Brain microvascular endothelial cell (primary cell): ENCODE measurements around the gene CNST.

Experiments
- DNase-seq: peaks from one replicate; pipeline ENCODE4 v3.0.0-alpha.2; 2020
- H3K27ac ChIP-seq: fragments of 250-450 bp; sonication (Bioruptor Pico); 2 replicates; pipeline ENCODE4 v1.5.1; 2020; ENCODE audit warnings: mild to moderate bottlenecking, moderate library complexity
- H3K27me3 ChIP-seq: fragments of 250-450 bp; sonication (Bioruptor Pico); replicated peaks from 2 replicates; pipeline ENCODE4 v1.5.1; 2020; ENCODE audit warnings: mild to moderate bottlenecking
- H3K36me3 ChIP-seq: fragments of 250-450 bp; sonication (Bioruptor Pico); replicated peaks from 2 replicates; pipeline ENCODE4 v1.5.1; 2020; ENCODE audit warnings: mild to moderate bottlenecking
- H3K4me3 ChIP-seq: 2 replicates; pipeline ENCODE4 v1.5.1; 2011; ENCODE audit warnings: low read depth, mild to moderate bottlenecking, control low read depth, low read length, moderate library complexity
- in situ Hi-C: cut with HindIII; loops from 2 replicates; pipeline ENCODE4 v1.10.0; 2017; ENCODE audit warnings: low sequenced_read_pairs, low pct_ligation_motif_present
- TF ChIP-seq, protein P1 (sequence below): IDR thresholded peaks from 2 replicates; pipeline ENCODE4 v1.5.1; 2011; ENCODE audit warnings: low read depth, mild to moderate bottlenecking, moderate library complexity, low read length, control low read depth, inconsistent platforms; ENCODE audit errors: missing control alignments

CNST gene

DNA sequence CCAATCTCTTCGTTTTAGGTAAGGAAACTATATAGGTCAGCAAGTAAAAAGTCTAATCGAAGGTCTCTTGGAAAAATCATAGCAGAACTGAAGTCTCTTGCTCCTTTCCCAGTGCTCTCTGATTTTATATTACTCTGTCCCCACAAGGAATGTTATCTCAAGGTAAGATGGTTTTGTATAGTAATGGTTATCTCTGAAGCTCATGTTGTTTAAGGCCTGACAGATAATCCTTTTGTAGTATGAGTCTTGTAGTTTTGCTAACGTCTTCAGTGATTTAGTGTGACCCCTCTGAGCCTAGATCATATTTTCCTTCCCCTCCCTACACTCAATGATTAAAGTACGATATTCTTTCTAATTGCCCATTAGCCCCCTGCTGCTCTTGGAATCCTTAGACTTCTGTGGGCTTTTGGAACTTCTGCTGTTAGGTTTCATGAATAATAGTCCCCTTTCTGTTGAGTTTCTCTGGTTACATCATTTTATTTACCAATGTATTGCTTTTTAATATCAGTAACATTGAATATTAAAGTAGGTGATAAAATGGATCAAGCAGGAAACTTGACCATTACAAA, 52.1 kb downstream of the CNST start:
- H3K27me3 ChIP-seq = no peaks in the 10 kb centered on the region
- no peak overlapping the region for H3K27ac ChIP-seq
- DNase-seq = no peak
- no peak overlapping the region for H3K4me3 ChIP-seq
- TF ChIP-seq, protein P1, sequence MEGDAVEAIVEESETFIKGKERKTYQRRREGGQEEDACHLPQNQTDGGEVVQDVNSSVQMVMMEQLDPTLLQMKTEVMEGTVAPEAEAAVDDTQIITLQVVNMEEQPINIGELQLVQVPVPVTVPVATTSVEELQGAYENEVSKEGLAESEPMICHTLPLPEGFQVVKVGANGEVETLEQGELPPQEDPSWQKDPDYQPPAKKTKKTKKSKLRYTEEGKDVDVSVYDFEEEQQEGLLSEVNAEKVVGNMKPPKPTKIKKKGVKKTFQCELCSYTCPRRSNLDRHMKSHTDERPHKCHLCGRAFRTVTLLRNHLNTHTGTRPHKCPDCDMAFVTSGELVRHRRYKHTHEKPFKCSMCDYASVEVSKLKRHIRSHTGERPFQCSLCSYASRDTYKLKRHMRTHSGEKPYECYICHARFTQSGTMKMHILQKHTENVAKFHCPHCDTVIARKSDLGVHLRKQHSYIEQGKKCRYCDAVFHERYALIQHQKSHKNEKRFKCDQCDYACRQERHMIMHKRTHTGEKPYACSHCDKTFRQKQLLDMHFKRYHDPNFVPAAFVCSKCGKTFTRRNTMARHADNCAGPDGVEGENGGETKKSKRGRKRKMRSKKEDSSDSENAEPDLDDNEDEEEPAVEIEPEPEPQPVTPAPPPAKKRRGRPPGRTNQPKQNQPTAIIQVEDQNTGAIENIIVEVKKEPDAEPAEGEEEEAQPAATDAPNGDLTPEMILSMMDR = no peak
- no peaks in the 10 kb centered on the region for H3K36me3 ChIP-seq
- in situ Hi-C loops = no loop called here

DNA sequence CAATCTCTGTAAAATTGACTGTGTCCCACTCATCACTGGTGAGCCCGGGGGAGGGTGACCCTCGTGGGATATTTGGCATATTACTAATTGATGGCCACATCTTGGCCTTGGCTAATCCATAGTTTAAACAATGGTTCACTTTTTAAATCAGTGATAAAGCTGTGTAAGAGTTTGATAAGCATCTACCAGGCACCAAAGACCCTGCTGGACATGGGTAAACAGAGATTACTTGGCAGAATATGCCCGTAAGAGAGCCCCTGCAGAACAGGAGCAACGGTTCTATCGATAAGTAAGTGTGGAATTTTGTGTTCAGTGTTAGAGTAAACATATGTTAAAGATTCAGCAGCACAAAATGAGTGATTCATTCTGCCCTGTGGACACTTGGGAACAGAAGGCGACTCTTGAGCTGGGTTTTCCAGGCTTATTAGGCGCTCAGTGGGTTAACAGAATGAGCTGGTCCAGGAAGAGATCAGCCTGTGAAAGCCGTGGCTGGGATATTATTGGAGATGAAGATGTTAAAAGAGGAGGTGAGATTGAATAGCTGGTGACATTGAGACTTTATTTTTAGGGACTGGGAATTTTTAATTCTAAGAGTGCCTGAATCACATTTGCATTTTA, 55.9 kb downstream of the CNST start:
- no peaks in the 10 kb centered on the region for H3K36me3 ChIP-seq
- in situ Hi-C loops = no loop called here
- no peak for DNase-seq
- H3K27ac ChIP-seq = no peak overlapping the region
- H3K4me3 ChIP-seq = no peak overlapping the region
- H3K27me3 ChIP-seq = no peaks in the 10 kb centered on the region
- TF ChIP-seq, protein P1 = no peak

DNA sequence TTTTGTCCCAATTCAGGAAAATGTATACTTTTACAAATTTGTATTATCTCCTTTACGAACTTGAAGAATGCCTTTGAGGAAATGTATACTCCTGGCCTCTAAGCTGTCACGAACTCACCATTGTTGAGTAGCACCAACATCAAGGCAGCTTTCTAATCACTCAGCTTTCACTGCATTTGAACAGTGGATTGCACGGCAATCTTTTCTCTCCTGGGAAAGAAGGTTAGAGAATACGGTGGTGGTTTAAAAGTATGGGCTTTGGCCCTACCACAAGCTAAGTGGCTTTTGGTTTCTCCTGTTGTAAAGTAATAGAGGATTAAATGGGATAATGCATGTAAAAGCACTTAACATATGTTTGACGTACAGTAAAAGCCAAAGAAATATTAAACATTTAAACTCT, 57.8 kb downstream of the CNST start:
- Histone ChIP-seq H3K27ac (no peak overlapping the region), H3K36me3 (no peaks in the 10 kb centered on the region), H3K4me3 (no peak overlapping the region), H3K27me3 (no peaks in the 10 kb centered on the region)
- DNase-seq = no peak
- in situ Hi-C loops = no loop called here
- TF ChIP-seq, protein P1 = no peak

DNA sequence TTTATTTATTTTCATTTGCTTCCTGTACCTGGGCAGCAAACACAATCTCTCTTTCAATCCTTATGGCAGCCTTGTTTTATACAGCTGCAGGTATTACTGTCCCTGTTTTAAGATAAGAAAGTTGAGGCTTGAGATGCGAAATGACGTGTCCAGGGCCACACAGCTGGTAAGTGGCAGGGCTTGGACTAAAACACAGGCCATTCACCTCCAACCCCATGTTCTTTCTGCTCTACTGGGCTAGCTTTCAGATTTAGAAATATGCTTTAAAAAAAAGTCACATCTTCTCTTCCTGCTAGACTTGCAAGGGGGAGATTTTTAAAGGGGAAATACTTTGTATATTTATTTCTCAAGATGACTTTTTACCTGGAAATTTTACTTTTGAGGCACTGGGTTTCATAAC, 62.8 kb downstream of the CNST start:
- TF ChIP-seq, protein P1 = no peak
- Histone ChIP-seq H3K4me3 (no peak overlapping the region), H3K27me3 (no peaks in the 10 kb centered on the region), H3K36me3 (no peaks in the 10 kb centered on the region), H3K27ac (no peak overlapping the region)
- DNase-seq = no peak
- in situ Hi-C loops = no loop called here

DNA sequence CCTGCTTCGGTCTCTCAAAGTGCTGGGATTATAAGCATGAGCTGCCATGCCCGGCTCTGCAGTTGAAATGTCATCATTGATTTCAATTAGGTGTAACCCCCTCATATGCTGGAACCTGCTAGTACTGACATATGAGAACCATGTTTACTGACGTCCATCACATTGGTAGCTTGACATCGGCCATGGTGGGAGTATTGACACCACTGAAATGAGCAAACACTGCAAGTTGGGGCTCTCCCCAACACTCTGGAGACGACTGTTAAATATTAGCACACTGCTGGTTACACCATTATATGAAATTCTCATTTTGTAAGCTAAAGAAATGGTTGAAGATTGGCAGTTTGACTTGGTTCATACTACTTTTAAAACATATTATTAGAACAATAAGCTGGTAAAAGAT, 63.7 kb downstream of the CNST start:
- Histone ChIP-seq H3K36me3 (no peaks in the 10 kb centered on the region), H3K27ac (no peak overlapping the region)
- in situ Hi-C loops = no loop called here

More for the DNA sequence above, 63.7 kb downstream of the CNST start:
- TF ChIP-seq, protein P1 = no peak
- no peak overlapping the region for H3K4me3 ChIP-seq
- H3K27me3 ChIP-seq = no peaks in the 10 kb centered on the region
- no peak for DNase-seq
